Measurements from ENCODE around the gene GSK3A.

Gene GSK3A

DNA sequence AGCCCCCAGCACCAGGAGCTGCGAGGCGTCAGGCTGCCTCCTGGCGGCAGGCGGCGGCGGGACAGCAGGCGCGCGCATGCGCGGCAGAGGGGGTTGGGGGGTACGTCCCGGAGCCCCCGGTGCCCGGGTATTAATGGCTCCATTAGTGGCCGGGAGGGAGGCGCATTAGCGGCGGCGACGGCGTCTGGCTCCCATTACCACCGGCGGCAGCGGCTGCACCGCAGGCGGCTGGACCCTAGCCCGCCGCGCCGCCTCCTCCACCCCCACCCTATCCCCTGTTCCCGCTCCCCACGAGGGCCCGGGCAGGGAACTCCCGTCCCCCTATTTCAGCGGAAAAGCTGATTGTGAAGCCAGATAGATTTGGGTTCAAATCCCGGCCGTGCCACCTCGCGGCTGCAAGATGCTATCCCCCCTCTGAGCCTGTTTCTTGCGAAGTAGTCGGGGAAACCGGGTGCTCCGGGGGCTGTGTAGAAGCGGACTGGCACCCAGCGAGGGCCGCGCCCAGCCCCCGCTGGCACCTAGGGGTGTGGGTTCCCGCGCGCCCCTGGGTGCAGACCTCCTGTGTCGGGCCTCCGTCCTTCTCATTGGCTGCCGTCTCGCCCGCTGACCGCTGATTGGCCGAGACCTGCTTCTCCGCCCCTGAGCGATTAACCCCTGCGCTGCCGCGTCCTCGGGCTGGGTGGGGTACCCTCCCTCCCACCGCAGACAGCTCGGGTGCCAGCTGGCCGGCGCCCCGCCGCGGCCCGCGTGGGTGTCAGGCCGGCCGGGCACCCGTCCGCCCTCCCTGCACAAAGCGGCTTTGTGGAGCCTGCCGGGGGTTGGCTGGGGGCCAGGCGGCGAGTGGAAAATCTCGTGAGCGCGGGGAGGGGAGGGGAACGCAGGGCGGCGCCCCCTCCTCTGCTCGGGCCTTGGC is 37.8 kb upstream of the GSK3A start:
- DNase-seq = peak; percentile 93

DNA sequence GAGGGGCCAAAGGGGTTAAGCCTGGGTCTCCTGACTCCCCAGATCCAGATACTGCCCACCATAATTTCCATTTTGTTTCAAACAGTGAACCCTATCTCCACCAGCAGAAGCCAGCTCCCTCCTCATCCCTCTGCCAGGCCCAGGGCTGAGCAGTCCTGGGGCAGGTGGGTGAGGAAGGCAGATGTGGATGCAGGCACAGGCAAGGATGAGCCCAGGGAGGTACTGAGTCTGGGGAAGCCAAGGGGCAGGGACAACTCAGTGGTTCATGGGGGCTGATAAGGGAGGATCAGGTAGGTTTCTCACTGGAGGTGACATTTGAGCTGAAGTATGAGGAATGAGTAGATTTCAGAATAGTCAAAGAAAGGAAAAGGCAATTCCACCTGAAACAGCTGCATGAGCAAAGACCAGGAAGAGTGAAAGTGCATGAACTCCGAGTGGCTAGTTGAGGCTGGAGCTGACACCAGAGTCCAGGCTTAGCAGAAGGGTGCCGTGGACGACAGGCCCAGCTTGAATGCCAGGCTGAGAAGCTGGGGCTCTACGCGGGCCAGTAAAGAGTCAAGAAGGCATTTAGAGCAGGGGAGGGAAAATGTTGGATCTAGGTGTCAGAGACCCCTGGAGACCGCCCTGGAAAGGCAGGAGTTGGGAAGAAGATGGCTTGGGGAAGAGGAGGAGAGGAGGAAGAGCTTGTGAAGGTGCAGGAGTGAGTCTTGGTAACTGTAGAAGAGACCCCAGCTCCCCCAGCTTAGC is 36.9 kb upstream of the GSK3A start:
- DNase-seq = no peak

DNA sequence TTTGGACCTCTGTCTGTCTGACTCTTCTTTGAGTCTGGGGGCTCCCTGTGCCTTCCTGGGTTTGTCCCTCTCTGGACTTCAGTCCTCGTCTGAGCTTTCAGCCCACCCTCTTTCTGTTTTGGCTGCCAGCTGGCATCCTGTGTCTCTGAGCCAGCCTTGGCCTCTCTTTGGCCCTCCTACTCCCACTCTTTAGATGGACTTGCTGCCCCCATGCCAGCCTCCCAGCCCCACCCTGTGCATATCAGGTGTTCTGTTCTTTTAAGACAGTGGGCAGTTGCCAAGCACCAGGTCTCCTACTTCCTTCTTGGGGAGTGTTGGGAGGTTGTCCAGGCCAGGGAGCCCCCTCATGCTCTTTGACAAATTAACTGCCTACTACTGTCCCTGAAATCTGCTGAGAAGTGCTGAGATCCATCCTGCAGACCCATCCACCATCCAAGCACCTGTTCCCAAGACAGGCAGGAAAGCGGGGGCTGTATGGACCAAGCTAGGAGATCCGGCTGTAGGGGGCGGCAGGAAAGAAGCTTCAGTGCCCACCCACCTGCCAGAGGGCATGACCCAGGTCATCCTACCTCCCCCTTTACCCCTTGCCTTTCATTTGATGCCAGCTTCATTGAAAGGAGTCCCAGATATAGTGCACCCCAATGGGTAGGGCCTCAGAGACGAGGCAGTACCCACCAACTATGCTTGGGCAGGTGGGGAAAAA is 36.2 kb upstream of the GSK3A start:
- DNase-seq = no peak

DNA sequence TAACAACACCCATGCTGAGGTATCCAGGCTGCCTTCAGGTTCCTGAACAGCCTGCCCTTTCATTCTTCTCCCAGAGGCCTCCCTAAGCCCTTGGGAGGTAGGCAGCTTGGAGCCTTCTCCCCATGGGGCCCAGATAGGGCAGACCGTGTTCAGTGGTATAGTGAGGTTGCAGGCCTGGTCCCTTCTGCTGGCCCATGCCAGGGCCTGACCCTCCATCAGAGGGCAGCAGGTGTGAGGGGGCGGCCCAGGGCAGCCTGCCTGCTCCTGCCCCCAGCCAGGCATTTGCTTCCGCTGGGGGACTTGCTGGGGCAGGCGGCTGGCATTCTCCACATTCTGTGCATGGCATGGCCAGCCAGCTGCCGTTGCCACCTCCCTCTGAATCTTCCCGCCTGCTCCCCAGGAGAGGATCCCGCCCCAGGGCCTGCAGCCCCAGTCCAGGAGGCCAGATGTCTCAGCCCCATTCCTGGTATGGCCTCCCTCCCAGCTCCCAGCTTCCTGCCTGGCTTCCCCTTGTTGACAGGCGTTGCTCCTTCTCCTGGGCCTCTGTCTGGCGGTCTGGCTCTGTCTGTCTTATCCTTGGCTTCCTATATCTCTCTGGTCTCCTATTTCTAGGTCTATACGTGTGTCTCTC is 35.5 kb upstream of the GSK3A start:
- DNase-seq = no peak

DNA sequence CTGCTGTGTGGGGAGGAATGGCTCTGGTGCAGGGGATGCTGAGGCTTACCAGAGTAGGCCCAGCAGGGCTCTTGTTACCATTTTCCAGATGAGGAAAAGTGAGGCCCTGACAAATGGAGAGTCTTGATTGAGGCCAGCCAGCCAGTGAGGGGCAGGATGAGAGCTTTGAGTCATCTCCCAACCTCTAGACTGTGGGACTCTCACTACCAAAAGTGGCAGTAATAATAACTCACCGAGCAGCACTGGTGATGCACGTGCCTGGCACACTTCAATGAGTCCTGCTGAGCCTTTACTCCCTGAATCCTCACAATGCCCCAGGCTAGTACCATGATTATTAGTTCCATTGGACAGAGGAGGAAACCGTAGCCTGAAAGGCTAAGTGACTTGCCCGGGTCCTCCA is 34.4 kb upstream of the GSK3A start:
- DNase-seq = peak; percentile 47

DNA sequence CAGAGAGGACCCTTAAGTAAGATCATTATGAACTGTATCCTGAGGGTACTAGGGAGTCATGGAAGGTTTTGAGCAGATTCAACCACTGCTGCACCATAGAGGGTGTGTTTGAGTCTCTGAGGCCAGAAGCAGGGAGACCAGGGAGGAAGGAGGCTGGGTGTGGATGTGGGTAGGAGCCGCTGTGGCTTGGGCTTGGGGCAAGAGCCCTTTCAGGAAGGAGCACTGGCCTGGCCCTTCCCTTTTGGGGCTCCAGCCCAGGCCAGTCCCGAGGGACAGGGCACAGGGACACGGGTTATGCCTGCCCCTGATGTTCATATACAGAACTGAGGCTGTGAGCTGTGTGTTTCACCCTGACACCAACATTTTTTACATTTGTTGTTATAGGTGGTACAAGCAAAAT is 33.9 kb upstream of the GSK3A start:
- DNase-seq = no peak

DNA sequence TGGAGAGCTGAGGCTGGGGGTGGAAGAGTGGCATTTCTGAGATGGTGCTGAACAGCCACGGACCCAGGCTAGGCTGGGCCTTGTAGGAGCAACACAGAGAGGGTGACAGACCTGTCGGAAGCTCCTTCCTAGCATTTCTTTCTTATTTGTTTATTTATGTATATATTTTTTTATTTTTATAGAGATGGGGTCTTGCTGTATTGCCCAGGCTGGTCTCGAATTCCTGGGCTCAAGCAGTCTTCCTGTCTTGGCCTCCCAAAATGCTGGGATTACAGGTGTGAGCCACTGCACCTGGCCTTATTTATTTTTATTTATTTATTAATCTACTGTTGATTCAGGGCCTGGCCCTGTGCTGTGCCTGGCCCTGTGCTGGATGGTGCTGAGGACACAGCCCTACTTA is 33.1 kb upstream of the GSK3A start:
- DNase-seq = no peak

DNA sequence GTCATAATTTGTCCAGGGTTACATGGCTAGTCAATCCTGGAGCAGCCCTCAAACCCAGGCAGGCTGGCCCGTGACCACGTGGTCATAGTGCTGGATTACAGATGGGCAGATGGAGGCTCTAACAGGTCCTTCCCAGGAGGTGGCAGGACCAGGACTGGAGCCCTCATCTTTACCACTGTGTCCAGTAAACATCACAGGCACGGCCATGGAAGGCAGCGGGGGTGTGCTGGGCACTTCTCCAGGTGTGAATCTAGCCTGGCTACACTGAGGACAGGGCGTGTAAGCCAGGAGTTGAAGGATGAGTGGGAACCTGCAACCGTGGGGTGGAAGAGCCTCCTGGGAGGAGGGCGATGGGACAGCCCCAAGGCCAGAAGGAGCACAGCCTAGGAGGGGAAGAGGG is 32.7 kb upstream of the GSK3A start:
- DNase-seq = no peak

DNA sequence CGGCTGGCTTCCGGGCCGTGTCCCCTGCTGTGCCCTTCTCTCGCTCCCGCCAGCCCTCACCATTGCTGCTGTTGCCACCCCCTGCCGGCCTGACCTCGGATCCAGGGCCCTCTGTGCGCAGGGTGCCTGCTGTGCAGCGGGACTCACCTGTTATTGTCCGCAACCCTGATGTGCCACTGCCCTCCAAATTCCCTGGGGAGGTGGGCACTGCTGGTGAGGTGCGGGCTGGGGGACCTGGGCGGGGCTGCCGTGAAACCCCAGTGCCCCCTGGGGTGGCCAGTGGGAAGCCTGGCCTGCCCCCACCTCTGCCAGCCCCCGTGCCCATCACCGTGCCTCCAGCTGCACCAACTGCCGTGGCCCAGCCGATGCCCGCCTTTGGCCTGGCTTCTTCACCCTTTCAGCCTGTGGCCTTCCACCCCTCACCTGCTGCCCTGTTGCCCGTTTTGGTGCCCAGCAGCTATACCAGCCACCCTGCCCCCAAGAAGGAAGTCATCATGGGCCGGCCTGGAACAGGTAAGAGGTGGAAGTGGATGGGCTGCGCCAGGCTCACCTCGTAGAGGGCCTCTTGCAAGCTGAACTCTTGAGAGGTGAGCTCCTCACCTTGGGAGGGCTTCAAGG is 31.8 kb upstream of the GSK3A start:
- DNase-seq = no peak

DNA sequence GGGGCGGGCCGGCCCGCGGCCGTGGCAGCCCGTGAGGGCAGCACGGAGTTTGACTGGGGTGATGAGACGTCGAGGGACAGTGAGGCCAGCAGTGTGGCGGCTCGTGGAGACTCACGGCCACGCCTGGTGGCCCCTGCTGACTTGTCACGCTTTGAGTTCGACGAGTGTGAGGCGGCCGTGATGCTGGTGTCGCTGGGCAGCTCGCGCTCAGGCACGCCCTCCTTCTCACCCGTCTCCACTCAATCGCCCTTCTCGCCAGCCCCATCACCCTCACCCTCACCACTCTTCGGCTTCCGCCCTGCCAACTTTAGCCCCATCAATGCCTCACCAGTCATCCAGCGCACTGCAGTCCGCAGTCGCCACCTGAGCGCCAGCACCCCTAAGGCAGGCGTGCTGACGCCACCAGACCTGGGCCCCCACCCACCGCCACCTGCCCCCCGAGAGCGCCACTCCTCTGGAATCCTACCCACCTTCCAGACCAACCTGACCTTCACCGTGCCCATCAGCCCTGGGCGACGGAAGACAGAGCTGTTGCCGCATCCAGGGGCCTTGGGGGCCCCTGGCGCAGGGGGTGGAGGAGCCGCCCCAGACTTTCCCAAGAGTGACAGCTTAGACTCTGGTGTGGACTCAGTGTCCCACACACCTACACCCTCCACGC is 31.1 kb upstream of the GSK3A start:
- no peak for DNase-seq

DNA sequence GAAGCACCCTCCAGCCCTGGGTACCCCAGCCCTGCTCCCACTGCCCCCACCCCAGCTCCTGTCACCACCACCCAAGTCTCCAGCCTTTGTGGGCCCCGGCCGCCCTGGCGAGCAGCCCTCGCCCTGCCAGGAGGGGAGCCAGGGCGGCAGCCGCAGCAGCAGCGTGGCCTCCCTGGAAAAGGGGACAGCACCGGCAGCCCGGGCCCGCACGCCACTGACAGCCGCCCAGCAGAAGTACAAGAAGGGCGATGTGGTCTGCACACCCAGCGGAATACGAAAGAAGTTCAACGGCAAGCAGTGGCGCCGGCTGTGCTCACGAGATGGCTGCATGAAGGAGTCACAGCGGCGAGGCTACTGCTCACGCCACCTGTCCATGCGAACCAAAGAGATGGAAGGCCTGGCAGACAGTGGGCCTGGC is 30.6 kb upstream of the GSK3A start:
- DNase-seq = no peak

DNA sequence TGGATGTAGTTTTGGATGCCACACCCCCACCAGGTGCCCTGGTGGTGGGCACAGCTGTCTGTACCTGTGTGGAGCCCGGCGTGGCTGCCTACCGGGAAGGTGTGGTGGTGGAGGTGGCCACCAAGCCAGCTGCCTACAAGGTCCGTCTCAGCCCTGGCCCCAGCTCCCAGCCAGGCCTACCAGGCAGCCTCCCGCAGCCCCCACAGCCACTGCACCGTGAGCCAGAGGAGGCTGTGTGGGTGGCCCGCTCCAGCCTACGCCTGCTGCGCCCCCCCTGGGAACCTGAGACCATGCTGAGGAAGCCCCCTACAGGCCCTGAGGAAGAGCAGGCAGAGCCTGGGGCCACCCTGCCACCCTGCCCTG is 30.1 kb upstream of the GSK3A start:
- no peak for DNase-seq

DNA sequence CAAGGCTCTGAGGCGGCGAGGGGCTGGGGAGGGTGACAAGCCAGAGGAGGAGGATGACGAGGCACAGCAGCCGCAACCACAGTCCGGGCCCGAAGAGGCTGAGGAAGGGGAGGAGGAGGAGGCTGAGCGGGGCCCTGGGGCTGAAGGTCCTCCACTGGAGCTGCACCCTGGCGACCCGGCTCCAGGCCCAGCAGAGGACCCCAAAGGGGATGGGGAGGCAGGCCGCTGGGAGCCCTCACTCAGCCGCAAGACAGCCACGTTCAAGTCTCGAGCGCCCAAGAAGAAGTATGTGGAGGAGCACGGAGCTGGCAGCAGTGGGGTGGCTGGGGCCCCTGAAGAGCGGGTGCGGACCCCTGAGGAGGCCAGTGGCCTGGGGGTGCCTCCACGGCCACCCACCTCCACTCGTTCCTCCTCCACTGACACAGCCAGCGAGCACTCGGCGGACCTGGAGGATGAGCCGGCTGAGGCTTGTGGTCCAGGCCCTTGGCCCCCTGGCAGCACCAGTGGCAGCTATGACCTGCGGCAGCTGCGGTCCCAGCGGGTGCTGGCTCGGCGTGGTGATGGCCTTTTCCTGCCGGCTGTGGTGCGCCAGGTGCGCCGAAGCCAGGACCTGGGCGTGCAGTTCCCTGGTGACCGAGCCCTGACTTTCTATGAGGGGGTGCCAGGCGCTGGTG is 29.6 kb upstream of the GSK3A start:
- no peak for DNase-seq

DNA sequence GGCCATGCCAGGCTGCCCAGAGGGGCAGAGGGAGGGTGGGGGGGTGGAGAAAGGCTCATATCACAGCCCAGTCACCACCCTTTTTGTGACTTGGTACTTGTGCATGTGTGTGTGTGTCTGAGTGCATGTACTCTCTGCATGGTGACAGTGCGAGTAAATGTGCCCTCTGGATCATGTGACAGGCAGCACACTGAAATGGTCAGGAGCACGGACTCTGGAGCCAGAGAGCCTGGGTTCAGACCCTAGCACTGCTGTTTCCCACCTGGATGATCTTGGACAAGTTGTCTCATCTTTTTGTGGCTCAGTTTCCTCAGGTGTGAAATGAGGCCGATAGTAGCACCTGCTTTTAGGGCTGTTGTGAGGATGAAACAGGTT is 28.6 kb upstream of the GSK3A start:
- no peak for DNase-seq

DNA sequence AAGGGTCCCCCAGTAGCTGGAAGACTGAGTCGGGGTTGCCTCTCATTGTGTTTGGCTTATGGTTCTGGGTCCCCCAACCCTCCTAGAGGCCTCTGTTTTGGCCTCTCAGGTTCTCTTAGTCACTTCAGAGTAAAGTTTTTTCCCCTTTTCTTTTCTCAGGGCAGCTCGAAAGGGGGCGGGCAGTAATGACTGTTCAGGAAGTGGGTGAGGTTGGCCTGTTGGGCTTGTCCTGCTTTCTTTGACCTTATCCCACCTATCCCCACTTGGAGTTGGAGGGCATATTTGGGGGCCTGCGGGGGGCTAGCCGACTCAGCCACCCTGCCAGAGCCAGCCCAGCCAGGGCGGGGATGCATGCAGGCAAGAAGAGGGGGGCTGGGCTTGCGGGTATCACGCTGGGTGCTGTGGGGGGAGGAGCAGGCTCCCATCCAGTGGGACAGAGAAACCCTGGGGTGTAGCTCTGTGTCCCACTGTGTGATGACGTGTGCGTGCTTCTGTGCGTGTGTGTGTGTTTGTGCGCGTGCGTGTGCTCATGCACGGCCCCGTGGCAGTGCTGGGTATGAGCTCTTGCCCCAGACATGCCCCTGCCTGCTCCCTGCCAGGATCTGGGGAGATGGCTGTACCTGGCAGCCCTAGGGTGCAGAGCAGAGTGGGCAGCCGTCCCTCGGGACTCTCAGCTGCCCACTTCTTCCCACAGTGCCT is 28.1 kb upstream of the GSK3A start:
- DNase-seq = peak; percentile 76

DNA sequence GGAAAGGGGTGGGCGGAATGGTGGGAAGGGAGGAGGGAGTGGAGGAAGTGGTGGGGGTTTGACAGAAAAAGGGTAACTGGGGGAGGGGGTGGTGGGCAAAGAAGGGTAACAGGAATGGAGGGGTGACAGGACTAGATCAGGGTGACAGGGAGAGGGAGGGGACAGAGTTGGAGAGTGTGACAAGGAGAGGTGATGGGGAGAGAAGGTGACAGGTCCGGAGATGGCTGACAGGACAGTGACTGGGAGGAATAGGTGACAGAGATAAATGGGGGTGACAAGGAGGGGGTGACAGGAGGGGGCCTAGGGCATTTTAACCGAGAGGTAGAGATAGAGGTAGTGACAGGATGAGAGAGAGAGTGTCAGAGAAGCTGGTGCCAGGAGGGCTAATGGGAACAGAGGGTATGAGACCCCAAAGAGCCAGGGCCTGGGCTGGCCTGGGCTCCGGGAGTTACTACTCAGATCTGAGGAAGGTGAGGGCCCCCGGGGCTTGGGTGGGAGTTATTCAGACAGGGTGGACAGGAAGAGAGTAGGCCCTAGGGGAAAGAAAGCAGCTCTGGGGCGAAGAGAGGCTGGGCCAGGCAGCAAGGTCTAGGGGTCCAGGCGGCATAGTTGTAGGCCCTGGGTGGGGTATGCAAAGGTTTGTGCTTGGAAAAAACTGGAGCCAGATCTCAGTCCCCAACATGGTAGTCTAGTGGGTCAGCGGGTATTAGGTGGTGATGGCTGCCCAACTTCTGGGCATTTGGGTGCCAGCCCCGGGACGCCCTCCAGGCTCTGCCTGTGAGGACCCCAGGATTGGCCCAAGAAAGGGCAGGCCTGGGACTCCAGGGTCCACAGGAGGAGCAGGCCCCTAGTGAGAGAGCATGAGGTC is 27.3 kb upstream of the GSK3A start:
- no peak for DNase-seq

DNA sequence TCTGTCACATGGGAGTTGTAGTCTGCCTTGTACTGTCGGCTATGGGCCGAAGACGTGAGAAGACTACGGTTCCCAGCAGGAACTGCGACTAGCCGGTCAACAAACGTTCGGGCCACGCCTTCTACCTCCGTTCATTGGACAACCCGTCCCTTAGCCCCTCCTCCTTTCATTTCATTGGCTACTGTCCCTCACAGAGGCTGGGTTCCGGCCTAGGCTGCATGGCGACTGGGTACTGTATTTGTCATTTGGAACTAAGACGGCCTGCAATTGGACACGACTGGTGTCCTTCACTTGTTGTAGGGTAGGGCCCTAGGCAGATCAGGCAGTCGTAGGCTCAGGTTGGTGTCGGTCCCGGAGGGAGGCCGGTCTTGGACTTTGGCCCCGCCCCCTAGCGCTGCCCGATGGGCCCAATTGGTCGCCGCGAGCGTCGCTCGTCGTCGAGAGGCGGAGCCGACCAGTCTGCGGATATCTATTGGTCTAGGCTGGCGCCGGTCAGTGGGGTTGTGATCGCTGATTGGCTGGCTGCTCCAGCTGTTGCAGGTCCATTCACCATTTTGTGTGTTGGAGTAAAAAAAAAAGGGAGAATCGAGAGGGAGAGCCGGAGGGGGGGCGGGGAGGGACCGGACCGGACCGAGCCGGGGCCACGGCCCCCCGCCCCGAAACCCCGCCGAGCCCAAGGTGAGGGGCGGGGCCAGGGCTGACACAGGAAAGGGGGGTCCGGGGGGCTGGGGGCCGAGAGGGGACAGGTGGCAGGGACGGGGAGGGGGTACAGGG is 26.5 kb upstream of the GSK3A start, which contains the start of gene CIC:
CIC (plus strand) TSS at position 549 of the 774 bp plus-strand sequence. CDS start 2,532 bp downstream, outside the sequence.
- DNase-seq = peak; percentile 99

DNA sequence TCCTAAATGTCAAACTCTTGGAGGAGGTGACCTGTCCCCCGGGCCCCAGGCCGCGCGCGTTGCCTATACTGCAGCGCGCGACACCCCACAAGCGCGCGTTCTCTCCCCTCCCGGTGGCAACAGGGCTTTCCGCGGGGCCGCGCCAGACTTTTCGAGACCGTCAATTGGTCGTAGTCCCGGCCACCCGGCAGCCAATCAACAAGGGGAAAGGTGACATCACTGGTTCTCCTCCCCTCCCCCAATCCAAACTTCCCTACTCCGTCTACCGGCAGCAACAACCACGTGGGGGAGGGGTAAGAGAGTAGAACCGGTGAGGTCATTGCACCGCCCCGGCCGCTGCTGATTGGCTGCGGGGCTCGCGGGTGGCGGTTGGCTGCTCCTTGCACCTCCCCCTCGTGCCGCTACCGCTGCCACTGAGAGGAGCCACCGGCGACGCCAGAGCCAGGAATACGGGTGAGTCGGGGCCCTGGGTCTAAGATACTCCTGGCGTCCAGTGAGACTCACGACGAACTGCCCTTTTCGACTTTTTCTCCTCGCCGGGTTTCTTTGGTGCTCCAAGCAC is 25.8 kb upstream of the GSK3A start:
- peak; percentile 97 for DNase-seq
